RPMI7951 (cell line): ENCODE data around the gene CHD6. TPM values are rescaled to one million over a fixed set of nuclear protein-coding genes. Genes with fewer than 3 reads are reported as not detected.

ENCODE experiments used
- DNase-seq: peaks from one replicate; pipeline ENCODE4 v3.0.0-alpha.2; 2012; ENCODE audit warnings: low read depth
- total RNA-seq: library from RNA; depleted of rRNA; stranded (reverse); fragments of >200 nt; shearing (Covaris generic); gene quantifications from 2 replicates; pipeline ENCODE4 v1.2.3, GENCODE V29; 2014

The CHD6 gene
- total RNA-seq, 1 experiment from 2014 or later, result 17.4 TPM

GRCh38 chr20:41506192-41506915, 111.8 kb downstream of the CHD6 start:
- DNase-seq, result no peak

GRCh38 chr20:41505184-41505583, 113.0 kb downstream of the CHD6 start:
- DNase-seq, result no peak

- DNase-seq, result no peak
These were observed 116.8 kb downstream of the CHD6 start for GRCh38 chr20:41501376-41501775.

- no peak for DNase-seq
These were observed 118.0 kb downstream of the CHD6 start for GRCh38 chr20:41499961-41500725.

- DNase-seq, result no peak
These were observed 119.1 kb downstream of the CHD6 start for GRCh38 chr20:41499064-41499463.

- DNase-seq, result no peak
These were observed 120.8 kb downstream of the CHD6 start for GRCh38 chr20:41497186-41497895.

GRCh38 chr20:41494451-41494850, 123.7 kb downstream of the CHD6 start:
- DNase-seq, result no peak

GRCh38 chr20:41483553-41483930, 134.6 kb downstream of the CHD6 start:
- DNase-seq, result no peak

GRCh38 chr20:41482647-41483552, 135.3 kb downstream of the CHD6 start:
- DNase-seq, result peak; percentile 31

GRCh38 chr20:41480054-41480770, 138.0 kb downstream of the CHD6 start:
- no peak for DNase-seq

GRCh38 chr20:41479113-41479512, 139.1 kb downstream of the CHD6 start:
- DNase-seq, result no peak

- DNase-seq, result no peak
These were observed 140.2 kb downstream of the CHD6 start for GRCh38 chr20:41478026-41478425.

GRCh38 chr20:41476446-41476845, 141.7 kb downstream of the CHD6 start:
- DNase-seq, result no peak

- peak; percentile 60 for DNase-seq
These were observed 142.2 kb downstream of the CHD6 start for GRCh38 chr20:41476013-41476441.

- DNase-seq, result no peak
These were observed 142.7 kb downstream of the CHD6 start for GRCh38 chr20:41475503-41475902.

GRCh38 chr20:41470362-41471095, 147.6 kb downstream of the CHD6 start:
- DNase-seq, result no peak

- no peak for DNase-seq
These were observed 148.3 kb downstream of the CHD6 start for GRCh38 chr20:41469868-41470267.

GRCh38 chr20:41468994-41469600, 149.1 kb downstream of the CHD6 start:
- no peak for DNase-seq

GRCh38 chr20:41467690-41468089, 150.5 kb downstream of the CHD6 start:
- DNase-seq, result no peak

GRCh38 chr20:41467220-41467619, 151.0 kb downstream of the CHD6 start:
- no peak for DNase-seq
